ENCODE results near the gene C12orf43.

C12orf43 gene

GRCh38 chr12:121015825-121016766 lies at the start of gene C12orf43:
TSS of gene C12orf43 (minus strand) at chr12:121016487. CDS start at chr12:121016474, 13 bp downstream.
- Histone ChIP-seq H3K4me3 (ENCODE audit: low read depth, low read length) (peak within 1 kb of the TSS; percentile 98), H3K36me3 (ENCODE audit: control insufficient read depth in 2 of 2, insufficient read depth in 1 of 2, low read length in 2 of 2) (peaks cover 0 to 21% of the 10 kb centered on the region in 2 experiments; a peak in 1 of 3 replicates), H3K9me3 (ENCODE audit: control insufficient read depth, insufficient read depth, low read depth, low read length) (no peaks in the 10 kb centered on the region), H3K27ac (ENCODE audit: extremely low read depth, low read depth, low read length) (peak within 1 kb of the TSS; percentile 44; the same call in 1 of the 2 replicates), H3K4me1 (ENCODE audit: control insufficient read depth, insufficient read depth, low read length) (no peaks in the 10 kb centered on the region)
- POLR2A ChIA-PET, result interaction anchor here (0.5 to 0.6 kb wide), 2 partner anchors 336 to 436 kb away, joined by 3 read pairs; partner anchors contain the start of gene ANAPC5
- CTCF ChIA-PET, result interaction anchor here (0.5 to 4.7 kb wide), 2 partner anchors 10 to 186 kb away, joined by 3 to 20 read pairs; no protein-coding TSS in a partner anchor
- TF ChIP-seq YY1 (tag by site-specific recombination; IDR thresholded peaks at IDR 0.05) (peak; percentile 98), ZNF169 (tag by site-specific recombination; IDR thresholded peaks at IDR 0.05) (no peak), ZBTB21 (tag by site-specific recombination; IDR thresholded peaks at IDR 0.05) (peak; percentile 99), REST (tag by site-specific recombination; IDR thresholded peaks at IDR 0.05) (peak; percentile 50; the same call in 1 of the 2 replicates), ZNF629 (tag by site-specific recombination; IDR thresholded peaks at IDR 0.05) (peak; percentile 99), ZNF292 (tag by site-specific recombination; IDR thresholded peaks at IDR 0.05; ENCODE audit: borderline replicate concordance, low read depth) (no peak), ZNF221 (tag by site-specific recombination; IDR thresholded peaks at IDR 0.05; ENCODE audit: borderline replicate concordance) (no peak), KLF17 (tag by site-specific recombination; IDR thresholded peaks at IDR 0.05) (no peak; the same call in 1 of the 2 replicates), ZNF394 (tag by site-specific recombination; IDR thresholded peaks at IDR 0.05; ENCODE audit: borderline replicate concordance) (peak; percentile 82; the same call in 1 of the 2 replicates), ZFHX2 (tag by site-specific recombination; conservative IDR thresholded peaks at IDR 0.05) (0 out of 2 replicates have a peak, but pooled peaks have one; percentile 6), ZNF555 (tag by site-specific recombination; conservative IDR thresholded peaks at IDR 0.05) (no peak), SALL2 (tag by site-specific recombination; IDR thresholded peaks at IDR 0.05; ENCODE audit: borderline replicate concordance) (no peak), ZBTB48 (tag by site-specific recombination; IDR thresholded peaks at IDR 0.05) (peak; percentile 74), ZNF239 (tag by site-specific recombination; IDR thresholded peaks at IDR 0.05) (no peak), ZEB2 (tag by site-specific recombination; IDR thresholded peaks at IDR 0.05) (peak; percentile 67; the same call in 1 of the 2 replicates), ZNF324 (tag by site-specific recombination; IDR thresholded peaks at IDR 0.05) (peak; percentile 86), ZNF426 (tag by site-specific recombination; IDR thresholded peaks at IDR 0.05) (no peak), ZNF791 (tag by site-specific recombination; IDR thresholded peaks at IDR 0.05) (no peak), ZNF121 (tag by site-specific recombination; IDR thresholded peaks at IDR 0.05) (no peak), ZNF311 (tag by site-specific recombination; IDR thresholded peaks at IDR 0.05; ENCODE audit: borderline replicate concordance) (no peak), GFI1B (tag by site-specific recombination; IDR thresholded peaks at IDR 0.05) (no peak), ZBTB20 (tag by site-specific recombination; IDR thresholded peaks at IDR 0.05) (peak; percentile 81), SP7 (tag by site-specific recombination; IDR thresholded peaks at IDR 0.05) (peak; percentile 71; the same call in 1 of the 2 replicates), ZNF664 (tag by site-specific recombination; IDR thresholded peaks at IDR 0.05) (no peak), ZBTB17 (tag by site-specific recombination; IDR thresholded peaks at IDR 0.05) (peak; percentile 98)
- TF ChIP-seq, protein P1, sequence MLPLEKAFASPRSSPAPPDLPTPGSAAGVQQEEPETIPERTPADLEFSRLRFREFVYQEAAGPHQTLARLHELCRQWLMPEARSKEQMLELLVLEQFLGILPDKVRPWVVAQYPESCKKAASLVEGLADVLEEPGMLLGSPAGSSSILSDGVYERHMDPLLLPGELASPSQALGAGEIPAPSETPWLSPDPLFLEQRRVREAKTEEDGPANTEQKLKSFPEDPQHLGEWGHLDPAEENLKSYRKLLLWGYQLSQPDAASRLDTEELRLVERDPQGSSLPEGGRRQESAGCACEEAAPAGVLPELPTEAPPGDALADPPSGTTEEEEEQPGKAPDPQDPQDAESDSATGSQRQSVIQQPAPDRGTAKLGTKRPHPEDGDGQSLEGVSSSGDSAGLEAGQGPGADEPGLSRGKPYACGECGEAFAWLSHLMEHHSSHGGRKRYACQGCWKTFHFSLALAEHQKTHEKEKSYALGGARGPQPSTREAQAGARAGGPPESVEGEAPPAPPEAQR (tag by site-specific recombination; IDR thresholded peaks at IDR 0.05), result 0 out of 2 replicates have a peak, but pooled peaks have one; percentile 3
- TF ChIP-seq, protein P2, sequence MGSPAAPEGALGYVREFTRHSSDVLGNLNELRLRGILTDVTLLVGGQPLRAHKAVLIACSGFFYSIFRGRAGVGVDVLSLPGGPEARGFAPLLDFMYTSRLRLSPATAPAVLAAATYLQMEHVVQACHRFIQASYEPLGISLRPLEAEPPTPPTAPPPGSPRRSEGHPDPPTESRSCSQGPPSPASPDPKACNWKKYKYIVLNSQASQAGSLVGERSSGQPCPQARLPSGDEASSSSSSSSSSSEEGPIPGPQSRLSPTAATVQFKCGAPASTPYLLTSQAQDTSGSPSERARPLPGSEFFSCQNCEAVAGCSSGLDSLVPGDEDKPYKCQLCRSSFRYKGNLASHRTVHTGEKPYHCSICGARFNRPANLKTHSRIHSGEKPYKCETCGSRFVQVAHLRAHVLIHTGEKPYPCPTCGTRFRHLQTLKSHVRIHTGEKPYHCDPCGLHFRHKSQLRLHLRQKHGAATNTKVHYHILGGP (tag by site-specific recombination; IDR thresholded peaks at IDR 0.05), result no peak
